ENCODE measurements around the gene SRSF4. TPM values are rescaled to one million over a fixed set of nuclear protein-coding genes. Genes with fewer than 3 reads are reported as not detected.
"Not testable (repeated sequence)": the region's sequence is repeated elsewhere in the genome, so short reads cannot be mapped to it uniquely, and the experiment has no call there.

The SRSF4 gene
- total RNA-seq, 1 donor from 2014 or later = 56.7 TPM

DNA sequence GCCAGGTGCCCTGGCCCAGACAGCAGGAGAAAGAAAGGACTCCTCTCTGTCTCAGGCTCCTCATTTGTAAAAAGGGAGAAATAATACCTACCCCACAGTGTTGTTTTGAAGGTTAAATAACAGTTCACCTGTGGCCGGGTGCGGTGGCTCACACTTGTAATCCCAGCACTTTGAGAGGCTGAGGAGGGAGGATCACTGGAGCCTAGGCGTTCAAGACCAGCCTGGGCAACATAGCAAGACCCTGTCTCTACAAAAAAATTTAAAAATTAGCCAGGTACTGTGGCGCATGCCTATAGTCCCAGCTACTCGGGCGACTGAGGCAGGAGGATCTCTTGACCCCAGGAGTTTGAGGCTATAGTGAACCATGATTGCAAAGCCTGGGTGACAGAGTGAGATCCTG lies 55.5 kb downstream of the SRSF4 start:
- no peak for DNase-seq (ENCODE audit: low read depth)

DNA sequence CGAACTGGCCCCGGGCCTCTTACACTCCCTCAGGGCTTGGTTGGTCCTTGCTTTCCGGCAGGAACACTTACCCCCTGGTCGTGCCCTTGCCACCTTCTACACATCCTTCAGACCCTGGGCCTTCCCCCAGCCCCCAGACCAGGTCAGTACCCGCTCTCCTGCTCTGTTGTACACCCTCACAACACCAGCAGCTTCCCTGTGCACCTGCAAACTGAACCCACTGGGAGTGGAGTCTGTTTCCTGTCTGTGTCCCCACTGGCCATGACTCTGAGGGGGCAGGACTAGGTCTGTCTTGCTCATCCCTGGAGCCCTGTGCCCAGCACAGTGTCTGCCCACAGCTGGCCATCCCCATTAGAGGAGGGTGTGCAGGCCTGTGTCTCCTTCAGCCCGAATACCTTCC lies 55.9 kb downstream of the SRSF4 start:
- DNase-seq (ENCODE audit: low read depth) = no peak

DNA sequence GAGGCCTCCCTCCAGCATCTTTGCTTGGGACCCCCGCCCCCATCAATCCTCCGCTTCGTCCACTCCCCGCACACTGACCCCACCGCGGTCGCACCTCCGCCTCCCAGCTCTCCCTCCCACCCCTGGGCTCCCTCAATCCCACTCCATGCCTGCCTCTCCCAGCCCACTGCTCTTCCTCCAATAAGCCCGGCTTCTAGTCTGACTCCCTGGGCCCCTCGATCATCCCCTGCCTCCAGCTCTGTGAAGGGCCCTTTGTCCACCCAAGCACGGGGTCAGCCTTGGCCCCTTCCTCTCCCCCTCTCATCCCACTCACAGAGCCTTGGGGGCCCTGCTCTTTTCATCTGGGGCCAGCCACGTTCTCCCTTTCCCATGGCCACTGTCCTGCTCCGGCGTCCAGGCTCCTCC lies 56.5 kb downstream of the SRSF4 start:
- no peak for DNase-seq (ENCODE audit: low read depth)

DNA sequence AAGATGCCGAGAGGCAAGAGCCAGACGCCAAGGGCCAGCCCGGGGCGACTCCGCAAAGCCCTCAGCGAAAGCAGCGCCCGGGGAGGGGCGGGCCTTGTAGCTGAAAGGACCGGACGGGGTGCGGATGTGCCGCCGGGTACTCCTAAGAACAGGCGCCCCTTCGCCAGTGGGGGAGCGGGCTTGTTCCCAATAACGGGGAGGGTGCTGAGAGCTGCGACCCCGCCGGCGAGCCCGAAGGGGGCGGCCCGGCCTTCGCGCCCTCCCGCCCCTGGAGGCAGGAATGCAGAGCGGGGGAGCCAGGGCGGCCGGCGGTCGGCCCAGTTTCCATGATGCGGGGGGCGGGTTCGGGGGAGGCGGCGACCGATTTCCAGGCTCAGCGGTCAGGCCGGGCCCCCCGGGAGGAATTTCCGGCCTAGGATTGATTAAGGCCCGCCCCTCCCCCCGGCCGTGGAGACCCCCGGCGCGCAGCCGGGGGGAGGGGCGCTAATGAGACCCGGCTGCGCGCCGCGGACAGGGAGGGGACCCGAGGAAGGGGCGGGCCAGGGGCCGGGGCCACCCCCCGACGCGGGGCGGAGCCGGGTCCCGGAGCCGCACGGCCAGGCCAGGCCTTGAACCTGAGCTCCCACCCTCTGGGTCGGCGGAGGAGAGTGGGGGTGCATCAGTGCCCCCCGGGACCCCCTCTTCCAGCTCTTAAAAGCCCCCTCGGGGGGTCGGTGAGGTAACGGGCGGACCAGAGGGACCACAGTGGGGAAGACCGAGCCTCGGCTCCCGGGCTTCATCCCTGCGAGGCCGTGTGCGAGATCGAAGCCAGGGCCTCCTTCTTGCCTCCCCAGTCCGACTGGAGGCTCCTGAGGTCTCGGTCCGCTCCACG lies 57.1 kb downstream of the SRSF4 start:
- DNase-seq (ENCODE audit: low read depth) = peak; percentile 47

DNA sequence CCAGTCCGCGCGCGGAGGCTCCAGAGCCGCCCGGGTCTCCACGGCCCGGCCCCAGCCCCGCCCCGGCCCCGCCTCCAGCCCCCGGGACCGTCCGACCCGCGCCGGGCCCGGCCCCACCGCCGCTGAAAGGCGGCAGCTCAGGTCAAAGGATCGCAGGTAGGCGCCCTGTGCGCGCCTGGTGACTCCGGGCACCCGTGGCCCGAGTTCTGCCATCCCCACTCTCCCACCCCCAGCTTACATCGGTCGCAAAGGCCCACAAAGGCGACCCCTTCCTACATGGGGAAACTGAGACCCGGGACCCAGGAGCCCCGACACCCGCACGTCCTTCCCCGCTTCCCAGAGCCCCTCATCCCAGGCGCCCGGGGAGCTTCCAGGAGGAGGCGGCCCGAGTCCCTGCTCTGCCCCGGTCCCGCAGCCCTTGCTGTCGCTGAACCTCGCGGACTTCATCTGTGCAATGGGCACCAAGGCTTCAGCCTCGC lies 57.8 kb downstream of the SRSF4 start, which contains the start of gene TMEM200B:
TSS of gene TMEM200B (minus strand) at position 17 of the 479 bp plus-strand sequence. CDS start 2,075 bp downstream, outside the sequence.
- DNase-seq (ENCODE audit: low read depth) = no peak

DNA sequence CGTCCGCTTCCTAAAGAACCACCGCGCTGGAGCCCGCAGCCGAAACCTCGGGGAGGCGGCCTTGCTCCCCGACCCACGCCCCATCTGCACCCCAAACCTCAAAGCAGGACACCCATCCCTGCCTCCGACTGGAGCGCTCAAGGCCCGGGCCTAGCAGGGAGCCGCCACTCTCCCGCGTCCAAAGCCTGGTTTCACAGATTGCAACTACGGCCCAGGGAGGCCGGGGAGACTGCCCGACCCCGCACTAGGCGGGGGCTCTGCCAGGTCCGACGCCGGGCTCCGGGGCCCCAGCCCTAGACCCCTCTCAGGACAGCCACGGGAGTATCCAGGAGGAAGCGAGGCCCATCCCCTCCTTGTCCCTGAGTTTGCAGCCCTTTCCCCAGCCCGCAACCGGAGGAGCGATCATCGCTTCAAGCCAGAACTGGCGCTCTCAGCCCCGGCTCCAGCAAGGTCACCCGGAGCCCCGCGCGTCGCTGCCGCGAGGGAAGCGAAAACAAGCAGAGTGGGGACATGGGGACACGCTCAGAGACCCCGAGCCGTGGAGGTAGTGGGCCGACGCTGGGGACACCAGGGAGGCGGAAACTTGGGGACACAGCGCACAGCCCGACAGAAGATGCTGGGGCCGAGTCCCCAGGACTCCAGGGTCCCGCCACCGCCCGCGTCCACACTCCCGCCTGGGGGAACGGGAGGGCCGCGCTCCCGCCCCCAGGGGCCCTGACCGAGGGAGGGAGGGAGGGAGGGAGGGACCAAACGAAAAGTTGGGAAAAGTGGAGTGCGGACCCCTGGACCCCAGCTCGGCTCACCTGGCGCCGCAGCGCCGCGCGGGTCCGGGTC lies 58.4 kb downstream of the SRSF4 start:
- DNase-seq (ENCODE audit: low read depth) = no peak

DNA sequence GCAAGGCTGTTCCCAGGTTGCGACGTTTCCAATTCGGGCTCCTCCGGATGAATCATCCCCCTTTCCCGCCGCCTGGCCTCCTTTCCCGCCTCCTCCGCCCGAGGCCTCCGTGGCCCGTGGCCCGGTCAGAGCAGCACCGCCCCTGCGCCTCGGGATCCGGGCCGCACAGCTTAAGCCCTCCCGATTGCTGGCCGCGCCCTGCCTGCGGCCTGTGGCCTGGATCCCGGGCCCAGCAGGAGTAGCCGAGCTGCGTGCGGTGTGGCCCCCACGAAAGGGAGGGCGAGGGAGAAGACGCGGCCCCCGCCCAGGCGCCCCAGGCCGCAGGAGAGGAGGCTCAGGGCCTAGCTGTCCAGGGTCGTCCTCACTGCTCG lies 59.0 kb downstream of the SRSF4 start:
- DNase-seq (ENCODE audit: low read depth) = no peak

DNA sequence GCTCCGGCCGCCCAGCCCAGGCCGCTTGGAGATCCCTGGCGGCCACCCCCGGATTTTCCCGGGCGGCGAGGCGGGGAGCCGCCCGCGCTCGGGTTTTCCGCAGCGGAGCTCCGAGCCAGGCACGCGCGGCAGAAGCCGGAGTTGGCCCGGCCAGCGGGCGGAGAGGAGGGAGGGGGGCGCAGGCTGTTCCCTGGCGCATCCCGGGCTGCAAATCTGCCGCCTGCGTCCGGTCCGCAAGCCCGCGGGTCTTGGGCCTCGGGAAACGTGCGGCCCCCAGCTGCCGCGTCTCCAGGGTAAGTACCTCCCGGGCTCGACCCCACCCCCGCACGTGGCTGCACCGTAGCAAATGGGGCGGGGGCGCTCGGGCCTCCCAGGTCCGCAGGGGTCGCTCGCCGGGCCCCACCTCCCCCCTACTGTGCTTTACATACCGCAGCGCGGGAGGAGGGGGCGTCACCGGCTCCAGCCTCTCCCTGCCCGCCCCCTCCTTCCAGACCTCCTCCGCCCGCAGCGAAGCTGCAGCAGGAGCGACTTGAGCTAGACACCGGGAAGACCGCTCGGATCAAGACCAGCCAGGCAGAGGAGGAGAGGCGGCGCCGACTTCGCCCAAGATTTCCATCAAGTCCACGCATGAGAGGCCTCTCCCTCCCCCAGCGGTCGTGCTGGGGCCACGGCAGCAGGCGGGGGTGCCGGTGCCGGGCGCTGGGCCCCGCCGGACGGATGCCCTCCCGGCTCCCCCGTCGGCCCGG lies 59.6 kb downstream of the SRSF4 start:
- no peak for DNase-seq (ENCODE audit: low read depth)

DNA sequence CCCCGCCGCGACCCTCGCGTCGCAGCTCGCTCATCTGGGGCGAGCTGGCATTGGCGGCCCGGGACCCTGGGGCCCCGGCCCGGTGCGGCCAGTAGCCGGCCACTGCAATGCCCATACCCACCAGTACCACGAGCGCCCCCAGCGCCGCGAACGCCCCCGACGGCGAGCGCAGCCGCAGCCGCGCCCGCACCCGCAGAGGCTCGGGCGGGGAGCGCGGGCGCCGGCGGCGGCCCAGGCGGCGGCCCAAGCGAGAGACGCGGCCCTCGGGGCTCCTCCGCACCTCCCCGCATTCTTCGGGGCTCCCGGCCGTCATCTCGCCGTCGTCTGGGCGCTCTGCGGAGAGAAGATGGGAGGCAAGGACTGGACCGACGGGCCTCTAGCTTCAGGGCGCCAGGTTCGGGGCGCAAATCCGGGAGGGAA lies 60.2 kb downstream of the SRSF4 start:
- no peak for DNase-seq (ENCODE audit: low read depth)

DNA sequence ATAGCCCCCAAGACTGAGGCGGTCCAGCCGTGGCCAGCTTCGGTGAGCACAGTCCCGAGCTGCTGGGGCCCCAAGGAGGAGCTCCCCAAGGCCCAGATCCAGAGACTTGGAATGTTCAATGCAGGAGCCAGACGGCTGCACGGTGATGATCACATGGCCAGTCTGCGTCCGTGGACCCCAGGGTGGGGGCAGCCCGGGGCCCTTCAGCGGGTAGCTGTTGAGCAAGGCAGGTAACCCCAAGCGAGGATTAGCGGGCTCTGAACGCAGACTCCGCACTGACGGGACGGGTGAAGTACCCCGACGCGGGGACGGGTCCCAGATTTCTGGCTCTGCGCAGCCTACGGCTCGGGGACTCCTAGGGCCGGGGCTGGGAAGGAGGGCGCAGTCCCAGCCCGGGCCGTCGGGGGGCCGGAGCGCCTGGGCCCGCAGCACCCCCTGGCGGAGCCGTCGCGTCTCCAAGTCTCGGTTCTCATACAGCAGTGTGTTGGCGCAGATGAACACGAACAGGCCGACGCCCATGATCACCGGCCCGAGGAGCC lies 60.7 kb downstream of the SRSF4 start:
- no peak for DNase-seq (ENCODE audit: low read depth)

DNA sequence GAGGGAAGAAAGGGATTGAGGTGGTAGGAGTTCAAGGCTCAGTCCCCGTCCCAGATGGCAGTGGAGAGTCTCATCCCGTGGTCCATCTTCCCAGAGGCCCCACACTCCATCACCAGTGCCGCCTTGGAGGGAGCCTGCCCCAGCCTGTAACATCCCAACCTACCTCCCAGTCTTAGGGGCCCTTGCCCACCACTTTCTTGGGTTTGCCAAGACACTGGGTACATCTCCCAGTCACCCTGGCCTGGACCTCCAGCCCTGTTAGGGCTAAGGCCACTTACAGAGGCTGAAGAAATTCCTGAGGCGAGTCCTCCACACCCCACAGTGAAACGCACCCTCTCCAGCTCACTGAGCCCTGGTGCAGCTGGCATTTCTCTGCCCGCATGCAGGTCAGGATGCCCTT lies 61.3 kb downstream of the SRSF4 start:
- DNase-seq (ENCODE audit: low read depth) = peak; percentile 27

DNA sequence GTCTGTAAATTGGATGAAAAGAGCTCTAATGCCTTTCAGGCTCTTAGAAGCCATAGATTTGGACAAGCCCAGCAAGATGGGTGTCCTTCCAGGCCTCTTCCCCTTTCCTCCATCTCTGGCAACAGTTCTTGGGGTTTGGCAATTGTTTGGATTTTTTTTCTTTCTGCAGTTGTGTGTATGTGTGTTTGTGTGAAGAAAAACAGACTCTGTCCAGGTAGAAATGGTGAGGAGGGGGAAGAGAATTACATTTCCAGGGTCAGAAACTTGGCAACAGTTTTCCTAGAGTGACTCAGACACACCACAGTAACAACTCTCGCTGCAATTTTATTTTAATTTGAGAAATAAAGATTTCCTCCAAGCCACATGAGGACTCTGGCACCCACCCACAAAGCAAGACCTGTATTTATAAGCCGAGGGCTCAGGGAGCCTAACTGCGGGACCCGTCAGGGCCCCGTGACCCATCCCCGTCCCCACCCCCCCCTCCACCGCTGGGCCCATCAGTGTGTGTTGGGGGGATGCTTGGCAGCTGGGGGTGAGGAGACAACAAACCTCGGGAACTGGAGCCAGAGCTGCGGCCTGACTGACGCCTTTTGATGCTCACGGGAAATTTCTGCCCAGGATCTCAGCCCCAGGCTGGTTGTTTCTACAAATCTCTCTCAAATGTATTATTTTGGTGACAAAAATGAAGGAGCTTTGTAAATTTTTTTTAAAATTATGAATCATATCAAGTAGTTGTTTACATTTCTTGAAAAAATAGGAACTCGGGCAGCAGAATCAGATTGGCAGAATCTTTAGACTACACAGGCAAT lies 62.4 kb downstream of the SRSF4 start:
- no peak for DNase-seq (ENCODE audit: low read depth)

DNA sequence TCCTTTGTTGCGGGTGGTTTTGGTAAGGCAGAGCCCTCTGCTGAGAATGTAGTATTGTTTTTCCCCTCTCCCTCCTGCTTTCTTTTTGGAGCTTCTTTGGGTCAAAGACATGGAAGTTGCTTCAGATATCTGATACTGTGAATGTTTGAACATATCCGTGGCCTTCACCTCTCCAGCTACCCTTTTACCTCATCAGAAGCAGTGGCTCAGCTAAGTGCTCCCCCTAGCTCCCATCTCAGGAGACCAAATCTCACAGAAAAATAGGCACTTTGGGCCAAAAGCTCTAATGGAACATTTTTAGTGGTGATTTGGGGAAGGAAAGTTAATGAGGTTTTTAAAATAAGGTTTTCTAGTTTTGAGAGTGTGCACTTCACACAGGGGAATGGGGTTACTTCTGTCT lies 64.3 kb downstream of the SRSF4 start:
- no peak for DNase-seq (ENCODE audit: low read depth)

DNA sequence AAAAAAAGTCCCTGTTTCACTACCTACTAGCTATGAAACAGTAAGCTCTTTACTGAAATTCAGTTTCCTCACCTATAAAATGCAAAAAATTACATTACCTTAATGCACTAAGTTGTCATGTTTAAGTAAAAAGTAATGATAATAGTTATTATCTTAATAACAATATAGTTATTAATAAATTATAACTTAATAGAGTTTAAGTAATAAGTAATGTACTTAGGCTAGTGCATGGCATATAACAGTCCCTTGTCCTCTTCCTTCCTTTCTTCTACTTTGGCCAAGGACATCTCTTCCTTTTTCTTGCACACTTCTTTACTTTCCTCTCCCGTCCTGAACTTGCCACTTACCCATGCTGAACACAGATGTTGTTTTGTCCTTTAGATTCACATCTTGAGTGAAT lies 67.0 kb downstream of the SRSF4 start:
- no peak for DNase-seq (ENCODE audit: low read depth)

DNA sequence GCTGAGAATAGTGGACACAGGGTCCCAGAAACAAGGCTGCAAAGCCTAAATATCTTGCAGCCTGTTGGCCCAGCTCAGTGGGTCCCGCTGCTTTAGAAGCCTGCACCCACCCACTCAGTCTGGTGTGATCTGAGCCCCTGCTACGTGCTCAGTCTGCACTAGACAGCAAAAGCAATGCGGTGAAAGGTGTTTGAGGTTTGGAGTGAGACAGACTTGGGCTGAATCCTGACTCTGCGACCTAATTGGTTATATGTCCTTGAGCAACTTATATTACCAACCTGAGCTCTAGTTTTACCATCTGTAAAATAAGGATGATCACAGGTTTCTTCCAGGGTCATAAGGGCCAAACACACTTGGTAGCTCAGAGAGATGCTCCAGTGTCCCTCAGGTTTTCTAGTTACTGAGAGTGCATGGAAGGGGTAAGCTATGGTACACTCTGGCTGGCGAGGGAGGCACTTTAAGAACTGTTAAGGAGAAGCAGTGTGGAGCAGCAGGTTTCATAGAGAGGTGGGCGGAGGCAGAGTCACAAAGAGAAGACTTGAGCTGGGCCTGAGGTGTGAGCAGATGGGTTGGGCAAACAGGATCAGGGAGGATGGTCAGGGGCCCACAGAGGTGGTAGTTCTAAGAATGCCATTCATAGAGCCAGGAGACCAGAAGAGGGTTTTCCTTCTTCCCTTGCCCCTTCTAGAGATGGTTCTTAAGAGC lies 68.1 kb downstream of the SRSF4 start:
- DNase-seq (ENCODE audit: low read depth) = no peak

DNA sequence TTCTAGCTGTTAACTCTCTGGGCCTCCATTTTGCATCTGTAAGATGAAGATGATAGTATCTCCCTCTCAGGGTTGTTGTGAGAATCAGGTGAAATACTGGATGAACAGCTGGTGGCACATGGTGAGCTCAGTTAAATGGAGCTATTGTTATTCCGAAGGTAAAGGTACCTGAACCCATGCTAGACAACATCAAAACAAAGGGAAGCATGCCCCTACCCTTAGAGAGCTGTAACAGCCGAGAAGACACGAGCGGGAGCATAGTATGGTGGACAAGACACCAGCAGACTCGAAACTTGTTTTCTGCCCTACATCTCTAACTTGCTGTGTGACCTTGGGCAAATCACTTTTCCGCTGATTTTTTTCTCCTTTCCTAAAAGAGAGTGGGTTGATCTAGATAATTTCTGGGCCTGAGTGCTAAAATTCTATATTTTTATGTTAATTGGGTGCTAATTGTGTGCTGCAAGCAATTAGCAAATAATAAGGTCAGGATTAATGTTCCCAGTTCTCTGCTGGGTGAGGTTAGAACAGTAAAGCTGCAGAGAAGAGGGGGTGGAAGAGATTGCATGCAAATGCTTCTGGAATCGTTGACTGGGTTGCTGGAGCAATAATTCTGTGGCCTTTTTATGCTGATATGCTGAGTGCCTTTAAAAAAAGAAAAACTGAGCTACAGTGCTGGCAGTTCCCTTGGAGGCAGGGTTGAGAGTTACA lies 68.8 kb downstream of the SRSF4 start:
- DNase-seq (ENCODE audit: low read depth) = no peak

DNA sequence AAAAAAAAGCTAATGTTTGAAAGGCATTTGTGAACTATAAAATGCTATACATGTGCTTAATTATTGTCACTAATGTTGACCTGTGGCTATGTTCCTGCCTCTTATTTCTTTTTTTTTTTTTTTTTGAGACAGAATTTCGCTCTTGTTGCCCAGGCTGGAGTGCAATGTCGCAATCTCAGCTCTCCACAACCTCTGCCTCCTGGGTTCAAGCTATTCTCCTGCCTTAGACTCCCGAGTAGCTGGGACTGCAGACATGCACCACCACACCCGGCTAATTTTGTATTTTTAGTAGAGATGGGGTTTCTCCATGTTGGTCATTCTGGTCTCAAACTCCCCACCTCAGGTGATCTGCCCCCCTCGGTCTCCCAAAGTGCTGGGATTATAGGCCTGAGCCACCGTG lies 73.7 kb downstream of the SRSF4 start:
- DNase-seq (ENCODE audit: low read depth) = not testable (repeated sequence)

DNA sequence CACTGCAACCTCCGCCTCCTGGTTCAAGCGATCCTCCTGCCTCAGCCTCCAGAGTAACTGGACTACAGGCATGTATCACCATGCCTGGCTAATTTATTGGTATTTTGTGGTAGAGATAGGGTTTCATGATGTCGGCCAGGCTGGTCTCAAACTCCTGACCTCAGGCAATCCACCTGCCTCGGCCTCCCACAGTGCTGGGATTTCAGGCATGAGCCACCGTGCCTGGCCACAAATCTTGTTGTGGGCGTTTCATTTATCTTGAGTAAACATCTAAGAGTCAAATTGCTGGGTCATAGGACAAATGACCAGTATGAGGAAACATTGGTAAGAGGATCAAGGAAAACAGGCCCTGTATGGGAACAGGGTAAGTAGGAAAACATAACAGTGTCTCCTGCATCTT lies 75.9 kb downstream of the SRSF4 start:
- peak; percentile 18 for DNase-seq (ENCODE audit: low read depth)

DNA sequence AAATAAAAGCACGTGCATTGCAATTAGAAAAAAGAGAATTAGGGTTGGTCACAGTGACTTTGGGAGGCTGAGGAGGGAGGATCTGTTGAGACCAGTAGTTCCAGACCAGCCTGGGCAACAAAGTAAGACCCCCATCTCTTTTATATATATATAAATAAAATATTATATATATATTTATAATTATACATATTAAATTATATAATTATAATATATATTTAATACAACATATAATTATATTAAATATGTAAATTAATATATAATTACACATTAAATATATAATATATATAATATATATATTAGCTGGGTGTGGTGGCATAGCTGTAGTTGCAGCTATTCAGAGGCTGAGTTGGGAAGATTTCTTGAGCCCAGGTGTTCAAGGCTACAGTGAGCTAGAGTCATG lies 81.2 kb downstream of the SRSF4 start:
- DNase-seq (ENCODE audit: low read depth) = no peak
